ENCODE measurements around the gene SPP1.

SPP1 gene

DNA sequence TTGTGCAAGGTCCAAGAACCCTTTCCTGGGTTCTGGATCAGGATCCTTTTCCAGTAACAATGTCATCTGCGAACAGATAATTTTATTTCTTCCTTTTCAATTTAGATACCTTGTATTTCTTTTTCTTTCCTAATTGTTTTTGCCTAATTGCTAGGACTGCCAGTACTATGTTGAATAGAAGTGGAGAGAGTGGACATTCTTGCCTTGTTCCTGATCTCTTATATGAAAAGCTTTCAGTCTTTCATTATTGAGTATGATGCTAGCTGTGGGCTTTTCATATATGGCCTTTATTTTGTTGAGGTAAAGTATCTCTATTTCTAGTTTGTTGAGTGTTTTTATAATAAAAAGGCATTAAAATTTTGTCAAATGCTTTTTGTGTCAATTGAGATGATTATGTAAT is 42.2 kb upstream of the SPP1 start:
- ChIA-PET POLR2A (no interaction called here), CTCF (no interaction called here)
- TF ChIP-seq, protein P1, sequence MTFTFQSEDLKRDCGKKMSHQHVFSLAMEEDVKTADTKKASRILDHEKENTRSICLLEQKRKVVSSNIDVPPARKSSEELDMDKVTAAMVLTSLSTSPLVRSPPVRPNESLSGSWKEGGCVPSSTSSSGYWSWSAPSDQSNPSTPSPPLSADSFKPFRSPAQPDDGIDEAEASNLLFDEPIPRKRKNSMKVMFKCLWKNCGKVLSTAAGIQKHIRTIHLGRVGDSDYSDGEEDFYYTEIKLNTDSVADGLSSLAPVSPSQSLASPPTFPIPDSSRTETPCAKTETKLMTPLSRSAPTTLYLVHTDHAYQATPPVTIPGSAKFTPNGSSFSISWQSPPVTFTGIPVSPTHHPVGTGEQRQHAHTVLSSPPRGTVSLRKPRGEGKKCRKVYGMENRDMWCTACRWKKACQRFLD (tag by site-specific recombination; IDR thresholded peaks at IDR 0.05): no peak
- TF ChIP-seq ZNF184 (tag by site-specific recombination; IDR thresholded peaks at IDR 0.05): no peak
- no peak for TF ChIP-seq ZNF510 (tag by site-specific recombination; IDR thresholded peaks at IDR 0.05; ENCODE audit: insufficient replicate concordance)
- no peak for TF ChIP-seq YY1 (tag by site-specific recombination; IDR thresholded peaks at IDR 0.05)

GRCh38 chr4:87934157-87934704 is 41.3 kb upstream of the SPP1 start:
- Histone ChIP-seq H3K9me3 (ENCODE audit: control insufficient read depth, insufficient read depth, low read depth, low read length) (no peaks in the 10 kb centered on the region), H3K4me3 (ENCODE audit: low read depth, low read length) (no peak overlapping the region), H3K4me1 (ENCODE audit: control insufficient read depth, insufficient read depth, low read length) (no peaks in the 10 kb centered on the region), H3K36me3 (ENCODE audit: control insufficient read depth in 2 of 2, insufficient read depth in 1 of 2, low read length in 2 of 2) (no peaks in the 10 kb centered on the region), H3K27ac (ENCODE audit: extremely low read depth, low read depth, low read length) (no peak overlapping the region)
- ChIA-PET POLR2A (no interaction called here), CTCF (no interaction called here)
- TF ChIP-seq ELK4 (IDR thresholded peaks at IDR 0.05; ENCODE audit: borderline replicate concordance, low read depth, low read length): no peak
- no peak for TF ChIP-seq KLF9 (tag by site-specific recombination; IDR thresholded peaks at IDR 0.05; ENCODE audit: low read depth)
- TF ChIP-seq ZNF792 (tag by site-specific recombination; IDR thresholded peaks at IDR 0.05): no peak
- no peak for TF ChIP-seq ZNF221 (tag by site-specific recombination; IDR thresholded peaks at IDR 0.05; ENCODE audit: borderline replicate concordance)
- no peak for TF ChIP-seq ZXDB (tag by site-specific recombination; IDR thresholded peaks at IDR 0.05)
- no peak for TF ChIP-seq AEBP2 (tag by site-specific recombination; IDR thresholded peaks at IDR 0.05; ENCODE audit: borderline replicate concordance)
- TF ChIP-seq ZNF184 (tag by site-specific recombination; IDR thresholded peaks at IDR 0.05): no peak
- no peak for TF ChIP-seq ZNF280D (tag by site-specific recombination; IDR thresholded peaks at IDR 0.05)
- TF ChIP-seq GLI4 (tag by site-specific recombination; IDR thresholded peaks at IDR 0.05): no peak
- no peak for TF ChIP-seq ZNF777 (tag by site-specific recombination; IDR thresholded peaks at IDR 0.05; ENCODE audit: borderline replicate concordance)

More for the DNA sequence above, 42.2 kb upstream of the SPP1 start:
- Histone ChIP-seq H3K4me3 (ENCODE audit: low read depth, low read length) (no peak overlapping the region), H3K36me3 (ENCODE audit: control insufficient read depth in 2 of 2, insufficient read depth in 1 of 2, low read length in 2 of 2) (no peaks in the 10 kb centered on the region), H3K27ac (ENCODE audit: extremely low read depth, low read depth, low read length) (no peak overlapping the region), H3K4me1 (ENCODE audit: control insufficient read depth, insufficient read depth, low read length) (no peaks in the 10 kb centered on the region), H3K9me3 (ENCODE audit: control insufficient read depth, insufficient read depth, low read depth, low read length) (no peaks in the 10 kb centered on the region)

- H3K27ac ChIP-seq (ENCODE audit: extremely low read depth, low read depth, low read length): no peak overlapping the region
- ChIA-PET POLR2A (no interaction called here), CTCF (no interaction called here)
- no peaks in the 10 kb centered on the region for H3K36me3 ChIP-seq (ENCODE audit: control insufficient read depth in 2 of 2, insufficient read depth in 1 of 2, low read length in 2 of 2)
- H3K4me3 ChIP-seq (ENCODE audit: low read depth, low read length): no peak overlapping the region
- H3K4me1 ChIP-seq (ENCODE audit: control insufficient read depth, insufficient read depth, low read length): no peaks in the 10 kb centered on the region
- H3K9me3 ChIP-seq (ENCODE audit: control insufficient read depth, insufficient read depth, low read depth, low read length): no peaks in the 10 kb centered on the region
- TF ChIP-seq ZNF416 (tag by site-specific recombination; IDR thresholded peaks at IDR 0.05): no peak
- TF ChIP-seq ZBTB1 (tag by site-specific recombination; IDR thresholded peaks at IDR 0.05): no peak
- TF ChIP-seq, protein P2, sequence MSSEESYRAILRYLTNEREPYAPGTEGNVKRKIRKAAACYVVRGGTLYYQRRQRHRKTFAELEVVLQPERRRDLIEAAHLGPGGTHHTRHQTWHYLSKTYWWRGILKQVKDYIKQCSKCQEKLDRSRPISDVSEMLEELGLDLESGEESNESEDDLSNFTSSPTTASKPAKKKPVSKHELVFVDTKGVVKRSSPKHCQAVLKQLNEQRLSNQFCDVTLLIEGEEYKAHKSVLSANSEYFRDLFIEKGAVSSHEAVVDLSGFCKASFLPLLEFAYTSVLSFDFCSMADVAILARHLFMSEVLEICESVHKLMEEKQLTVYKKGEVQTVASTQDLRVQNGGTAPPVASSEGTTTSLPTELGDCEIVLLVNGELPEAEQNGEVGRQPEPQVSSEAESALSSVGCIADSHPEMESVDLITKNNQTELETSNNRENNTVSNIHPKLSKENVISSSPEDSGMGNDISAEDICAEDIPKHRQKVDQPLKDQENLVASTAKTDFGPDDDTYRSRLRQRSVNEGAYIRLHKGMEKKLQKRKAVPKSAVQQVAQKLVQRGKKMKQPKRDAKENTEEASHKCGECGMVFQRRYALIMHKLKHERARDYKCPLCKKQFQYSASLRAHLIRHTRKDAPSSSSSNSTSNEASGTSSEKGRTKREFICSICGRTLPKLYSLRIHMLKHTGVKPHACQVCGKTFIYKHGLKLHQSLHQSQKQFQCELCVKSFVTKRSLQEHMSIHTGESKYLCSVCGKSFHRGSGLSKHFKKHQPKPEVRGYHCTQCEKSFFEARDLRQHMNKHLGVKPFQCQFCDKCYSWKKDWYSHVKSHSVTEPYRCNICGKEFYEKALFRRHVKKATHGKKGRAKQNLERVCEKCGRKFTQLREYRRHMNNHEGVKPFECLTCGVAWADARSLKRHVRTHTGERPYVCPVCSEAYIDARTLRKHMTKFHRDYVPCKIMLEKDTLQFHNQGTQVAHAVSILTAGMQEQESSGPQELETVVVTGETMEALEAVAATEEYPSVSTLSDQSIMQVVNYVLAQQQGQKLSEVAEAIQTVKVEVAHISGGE (tag by site-specific recombination; conservative IDR thresholded peaks at IDR 0.05; ENCODE audit: low read depth): no peak
- no peak for TF ChIP-seq ZNF112 (tag by site-specific recombination; IDR thresholded peaks at IDR 0.05)
- TF ChIP-seq ZEB2 (tag by site-specific recombination; IDR thresholded peaks at IDR 0.05): no peak
- no peak for TF ChIP-seq ZNF148 (tag by site-specific recombination; IDR thresholded peaks at IDR 0.05; ENCODE audit: borderline replicate concordance)
These were observed 40.5 kb upstream of the SPP1 start for GRCh38 chr4:87934973-87935372.
